NCI-H82 (cell line): ENCODE results near the gene COL1A1.

Experiments used
- DNase-seq: peaks from one replicate; lab custom pipeline; 2025; lab: John Stamatoyannopoulos, UW

COL1A1 gene

DNA sequence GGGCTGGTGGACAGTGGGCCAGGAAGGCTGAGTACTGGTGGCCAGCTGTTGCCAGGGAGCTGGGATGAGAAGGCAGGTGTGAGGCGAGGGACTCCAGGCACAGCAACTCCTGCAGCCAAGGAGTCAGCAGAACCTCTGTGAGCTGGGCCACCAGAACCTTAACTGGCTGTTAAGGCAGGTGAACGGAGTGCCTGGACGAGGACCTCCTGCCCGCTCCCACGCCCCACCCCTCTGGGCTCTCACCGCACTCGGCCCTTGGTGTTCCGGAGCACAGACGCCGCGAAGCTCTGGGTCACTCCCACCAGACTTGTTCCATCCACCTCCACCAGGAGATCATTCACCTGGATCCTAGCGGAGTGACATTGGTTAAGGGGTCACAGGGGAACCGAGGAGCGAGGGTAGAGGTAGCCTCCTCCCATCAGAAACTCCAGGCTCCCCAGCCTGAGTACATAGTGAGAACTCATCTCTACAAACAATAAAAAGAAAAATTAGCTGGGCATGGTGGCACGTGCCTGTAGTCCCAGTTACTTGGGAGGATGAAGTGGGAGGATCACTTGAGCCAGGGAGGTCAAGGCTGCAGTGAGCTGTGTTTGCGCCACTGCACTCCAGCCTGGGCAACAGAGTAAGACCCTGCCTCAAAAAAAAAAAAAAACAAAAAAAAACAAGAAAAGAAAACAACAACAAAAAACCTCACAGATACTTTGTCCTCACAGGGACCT is 60.2 kb downstream of the COL1A1 start:
- no peak for DNase-seq

DNA sequence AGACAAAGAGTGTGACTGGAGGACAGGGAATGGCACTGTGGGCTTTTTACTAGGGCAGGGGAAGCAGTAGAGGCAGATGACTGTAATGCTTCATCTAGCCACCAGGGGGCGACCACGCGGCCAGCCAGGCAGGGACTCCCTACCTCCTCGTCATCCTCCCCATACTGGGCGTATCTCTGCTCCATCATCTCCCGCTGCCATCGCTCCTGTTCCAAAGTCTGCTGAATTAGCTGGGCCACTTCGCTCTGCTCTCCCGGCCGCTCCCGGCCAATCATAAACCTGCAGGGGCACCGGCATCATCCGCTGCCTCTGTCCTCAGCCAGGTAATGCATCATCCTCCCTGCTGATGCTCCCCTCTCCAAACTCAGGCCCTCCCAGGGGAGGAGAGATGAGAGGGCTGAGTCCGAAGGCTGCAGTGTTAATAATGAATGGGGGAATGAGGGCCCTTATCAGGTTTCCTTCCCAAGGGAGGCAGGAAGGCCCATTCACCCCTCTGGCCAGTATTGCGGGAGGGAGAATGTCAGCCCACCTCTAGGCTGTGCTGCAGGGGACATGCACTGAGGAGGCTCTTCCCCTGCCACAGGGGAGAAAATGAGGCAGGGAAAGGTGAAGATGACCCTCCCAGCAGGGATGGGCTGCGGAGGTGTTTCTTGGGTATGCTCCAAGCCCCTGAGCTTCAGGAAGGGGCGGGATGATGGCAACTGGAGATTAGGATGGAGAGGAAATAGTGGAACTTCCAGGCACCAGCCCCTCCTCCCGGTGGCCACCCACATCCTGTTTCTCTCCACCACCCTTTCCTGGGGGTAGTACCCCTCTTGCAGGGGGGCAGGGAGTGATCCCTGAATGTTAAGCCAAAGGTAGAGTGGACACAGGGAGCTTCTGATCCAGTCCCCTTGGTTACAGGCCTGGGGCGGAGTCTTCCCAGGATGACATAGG is 61.2 kb downstream of the COL1A1 start:
- peak; percentile 85 for DNase-seq

DNA sequence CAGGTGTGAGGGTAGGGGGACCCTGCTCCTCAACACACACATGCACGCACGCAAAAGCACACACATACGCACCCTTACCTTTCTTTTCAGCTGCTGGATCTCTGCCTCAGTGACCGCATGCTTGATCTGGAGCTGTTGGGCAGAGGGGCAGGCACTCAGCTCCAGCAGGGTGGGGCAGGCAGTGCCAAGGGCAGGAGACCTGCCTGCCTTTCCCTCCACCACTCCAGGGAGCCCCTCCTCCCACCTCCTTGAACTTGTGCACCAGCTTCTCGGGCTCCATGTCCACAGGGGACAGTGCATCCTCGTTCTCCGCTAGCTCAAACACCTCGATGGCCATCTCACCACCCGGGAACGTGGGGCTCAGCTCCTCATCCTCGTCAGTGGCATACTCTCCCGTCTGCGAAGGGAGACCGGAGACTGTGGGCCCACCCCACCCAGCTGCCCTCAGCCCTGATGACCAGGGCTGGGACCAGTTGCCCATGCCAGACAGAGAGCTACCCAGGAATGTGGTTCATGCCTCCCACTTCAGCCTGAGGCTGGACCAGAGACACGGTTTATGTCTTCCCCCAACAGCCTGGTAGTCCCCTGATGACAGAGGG is 62.1 kb downstream of the COL1A1 start:
- no peak for DNase-seq

DNA sequence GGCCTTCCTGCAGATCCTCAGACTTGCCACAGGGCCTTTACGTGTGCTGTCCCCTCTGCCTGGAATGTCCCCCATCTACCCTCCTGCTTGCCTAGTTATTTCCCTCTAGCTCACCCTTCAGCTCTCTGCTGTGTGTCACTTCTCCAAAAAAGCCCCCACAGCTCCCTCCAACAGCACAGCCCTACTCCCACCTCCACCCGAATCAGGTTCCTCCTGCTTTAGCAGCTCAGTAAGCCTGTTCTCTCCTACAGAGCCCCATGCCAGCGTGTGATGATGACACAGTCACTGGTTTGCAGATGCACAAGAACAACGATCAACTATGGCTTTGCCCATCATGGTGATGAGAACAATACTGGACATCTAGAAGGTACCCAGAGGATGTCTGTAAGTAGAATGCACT is 64.4 kb downstream of the COL1A1 start:
- no peak for DNase-seq

DNA sequence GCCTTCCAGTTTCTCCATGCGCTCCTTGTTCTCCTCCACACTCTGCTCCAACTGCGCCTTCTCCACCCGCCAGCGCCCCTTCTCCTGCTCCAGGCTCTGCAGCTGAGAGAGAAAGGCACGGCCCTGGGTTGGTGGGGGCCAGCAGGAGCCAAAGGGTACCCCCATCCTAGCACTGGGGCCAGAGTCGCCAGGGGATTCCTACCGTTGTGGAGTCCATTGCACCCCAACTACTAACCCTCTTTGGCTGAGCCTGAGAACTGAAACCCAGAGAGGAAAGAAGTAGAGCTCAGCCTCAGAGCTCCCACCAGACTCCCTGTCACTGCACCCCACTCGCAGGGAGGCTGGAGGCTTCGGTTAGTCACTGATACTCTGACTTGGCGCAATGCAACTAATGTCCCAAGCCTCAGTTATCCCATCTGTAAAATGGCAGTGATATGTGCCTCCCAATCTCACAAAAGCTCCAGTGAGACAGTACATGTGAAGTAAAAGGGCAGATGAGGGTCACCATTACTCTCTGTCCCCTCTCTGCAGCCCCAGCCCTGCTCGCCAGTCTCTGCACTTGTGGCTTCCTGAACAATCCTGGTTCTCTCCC is 65.2 kb downstream of the COL1A1 start:
- no peak for DNase-seq

DNA sequence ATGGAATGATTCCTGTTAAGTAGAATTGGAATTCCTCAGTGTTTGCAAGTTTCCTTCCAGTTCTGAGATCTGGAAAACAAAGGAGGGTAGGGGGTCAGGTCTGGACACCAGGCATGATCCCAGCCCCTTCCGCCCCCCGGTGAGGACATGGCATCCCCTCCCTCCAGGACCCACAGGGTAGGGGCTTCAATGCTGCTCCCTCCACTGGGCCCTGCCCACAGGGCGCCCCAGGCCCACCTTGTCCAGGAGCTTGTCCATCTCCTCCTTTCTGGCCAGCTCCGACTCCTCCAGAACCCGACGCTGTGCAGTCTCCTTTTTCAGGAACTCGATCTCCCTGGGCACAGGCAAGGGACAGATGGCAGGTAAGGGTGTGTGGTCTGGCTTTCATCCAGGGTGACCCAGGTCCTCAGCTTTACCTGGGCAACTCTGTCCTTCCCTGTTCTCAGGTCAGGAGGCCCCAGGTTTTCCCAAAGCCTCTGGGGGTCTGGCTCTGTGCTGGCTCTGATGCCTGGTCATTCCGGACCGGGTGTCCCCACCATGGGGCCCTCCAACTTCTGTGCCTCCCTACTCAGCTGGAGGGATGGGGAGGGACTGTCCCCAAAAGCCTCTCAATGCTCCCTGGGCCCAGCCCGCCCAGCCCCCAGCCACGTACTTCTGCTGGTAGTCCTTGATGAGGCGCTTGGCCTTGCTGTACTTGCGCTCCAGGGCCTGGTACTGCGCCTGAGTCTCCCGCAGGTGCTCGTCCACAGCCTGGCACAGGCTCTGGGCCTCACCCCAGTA is 65.9 kb downstream of the COL1A1 start:
- no peak for DNase-seq

DNA sequence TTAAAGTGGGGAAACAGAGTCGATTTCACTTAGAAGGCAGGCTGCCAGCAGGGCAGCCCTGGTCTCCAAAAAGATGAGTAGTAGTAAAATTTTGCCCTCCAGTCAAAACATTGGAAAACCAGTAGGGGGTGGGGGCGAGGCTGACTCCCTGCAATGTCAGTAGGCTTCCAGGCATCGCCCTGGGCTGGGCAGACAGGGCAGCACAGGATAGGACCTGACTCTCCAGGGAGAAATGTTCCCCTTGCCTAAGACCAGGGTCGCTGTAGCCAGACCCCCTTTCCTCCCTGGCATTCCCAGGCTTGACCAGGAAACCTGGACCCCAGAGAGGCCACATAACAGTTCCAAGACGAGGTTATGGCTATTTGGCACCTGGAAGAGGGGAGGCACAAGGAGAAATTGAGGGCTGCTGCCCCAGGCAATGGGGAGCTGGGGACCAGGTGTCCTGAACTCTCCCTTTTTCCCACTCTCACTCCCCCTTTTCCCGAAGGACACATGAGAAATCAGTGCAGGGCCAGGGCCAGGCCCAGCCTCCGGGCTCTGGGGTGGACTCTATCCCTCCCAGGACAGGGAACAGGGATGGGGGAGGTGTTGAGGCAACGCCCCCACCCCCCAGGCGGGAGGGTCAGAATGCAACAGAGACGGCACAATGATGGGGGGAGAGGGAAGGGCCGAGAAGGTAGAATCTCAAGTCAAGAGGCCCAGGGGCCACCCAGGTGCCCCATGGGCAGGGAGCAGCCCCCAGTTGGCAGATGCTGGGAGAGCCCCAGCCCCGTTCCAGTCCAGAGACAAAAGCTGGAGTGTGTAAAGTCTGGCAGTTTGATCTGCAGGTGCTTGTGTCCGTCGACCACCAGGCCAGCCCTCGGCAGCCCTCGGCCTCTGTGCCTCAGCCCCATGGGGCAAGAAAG is 67.0 kb downstream of the COL1A1 start:
- no peak for DNase-seq

DNA sequence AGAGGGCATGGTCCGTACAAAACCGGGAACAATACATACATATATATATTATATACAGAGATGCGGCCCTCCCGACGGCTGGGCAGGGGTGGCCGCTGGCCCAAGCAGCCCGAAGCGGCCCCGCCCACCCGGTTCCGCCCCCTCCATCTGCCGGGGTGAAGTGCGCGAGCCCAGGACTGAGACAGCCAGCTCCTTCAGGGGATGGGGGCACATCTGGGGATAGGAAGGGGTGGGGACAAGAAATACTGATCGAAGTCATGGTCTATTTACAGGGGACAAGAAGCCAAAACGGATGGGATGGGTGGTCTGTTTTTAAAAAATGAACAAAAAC is 67.7 kb downstream of the COL1A1 start:
- DNase-seq, result peak; percentile 55
